Fibroblast of skin of back (primary cell): ENCODE data around the gene AP2B1.

ENCODE experiments used
- DNase-seq: peaks from one replicate; pipeline ENCODE4 v3.0.0-alpha.2; 2013

AP2B1 gene

GRCh38 chr17:35731917-35732805, 145.0 kb downstream of the AP2B1 start:
- no peak for DNase-seq

GRCh38 chr17:35732806-35733136, 145.6 kb downstream of the AP2B1 start:
- DNase-seq: no peak

- DNase-seq: no peak
Observed at GRCh38 chr17:35733366-35733765, 146.2 kb downstream of the AP2B1 start.

- DNase-seq: no peak
Observed at GRCh38 chr17:35734396-35734795, 147.3 kb downstream of the AP2B1 start.

GRCh38 chr17:35735036-35735805, 148.1 kb downstream of the AP2B1 start:
- no peak for DNase-seq

GRCh38 chr17:35736236-35736635, 149.1 kb downstream of the AP2B1 start:
- DNase-seq: no peak

- DNase-seq: no peak
Observed at GRCh38 chr17:35738519-35739133, 151.5 kb downstream of the AP2B1 start.

- DNase-seq: no peak
Observed at GRCh38 chr17:35740216-35740615, 153.1 kb downstream of the AP2B1 start.

- no peak for DNase-seq
Observed at GRCh38 chr17:35740997-35741931, 154.1 kb downstream of the AP2B1 start.

GRCh38 chr17:35742496-35742895, 155.4 kb downstream of the AP2B1 start:
- no peak for DNase-seq

- DNase-seq: no peak
Observed at GRCh38 chr17:35742896-35743477, 155.9 kb downstream of the AP2B1 start.

GRCh38 chr17:35743626-35744328, 156.7 kb downstream of the AP2B1 start:
- DNase-seq: peak; percentile 38

GRCh38 chr17:35744830-35745229, 157.7 kb downstream of the AP2B1 start:
- no peak for DNase-seq

- DNase-seq: no peak
Observed at GRCh38 chr17:35745246-35745645, 158.1 kb downstream of the AP2B1 start.

- no peak for DNase-seq
Observed at GRCh38 chr17:35745749-35746320, 158.7 kb downstream of the AP2B1 start.

- peak; percentile 65 for DNase-seq
Observed at GRCh38 chr17:35747540-35748017, 160.5 kb downstream of the AP2B1 start.

GRCh38 chr17:35748341-35748841, 161.3 kb downstream of the AP2B1 start:
- no peak for DNase-seq

- DNase-seq: no peak
Observed at GRCh38 chr17:35748979-35749378, 161.9 kb downstream of the AP2B1 start.

GRCh38 chr17:35749560-35750412, 162.7 kb downstream of the AP2B1 start:
- peak; percentile 37 for DNase-seq
